GM21528 (cell line): Measurements from ENCODE around the gene SLC39A1.

ENCODE experiments used
- ATAC-seq: cut with Tn5 transposase; IDR thresholded peaks from one replicate; pipeline ENCODE4 v1.9.1; 2021; ENCODE audit warnings: mild to moderate bottlenecking, moderate library complexity; ENCODE audit not compliant: unreplicated experiment, low FRiP score

SLC39A1 gene

DNA sequence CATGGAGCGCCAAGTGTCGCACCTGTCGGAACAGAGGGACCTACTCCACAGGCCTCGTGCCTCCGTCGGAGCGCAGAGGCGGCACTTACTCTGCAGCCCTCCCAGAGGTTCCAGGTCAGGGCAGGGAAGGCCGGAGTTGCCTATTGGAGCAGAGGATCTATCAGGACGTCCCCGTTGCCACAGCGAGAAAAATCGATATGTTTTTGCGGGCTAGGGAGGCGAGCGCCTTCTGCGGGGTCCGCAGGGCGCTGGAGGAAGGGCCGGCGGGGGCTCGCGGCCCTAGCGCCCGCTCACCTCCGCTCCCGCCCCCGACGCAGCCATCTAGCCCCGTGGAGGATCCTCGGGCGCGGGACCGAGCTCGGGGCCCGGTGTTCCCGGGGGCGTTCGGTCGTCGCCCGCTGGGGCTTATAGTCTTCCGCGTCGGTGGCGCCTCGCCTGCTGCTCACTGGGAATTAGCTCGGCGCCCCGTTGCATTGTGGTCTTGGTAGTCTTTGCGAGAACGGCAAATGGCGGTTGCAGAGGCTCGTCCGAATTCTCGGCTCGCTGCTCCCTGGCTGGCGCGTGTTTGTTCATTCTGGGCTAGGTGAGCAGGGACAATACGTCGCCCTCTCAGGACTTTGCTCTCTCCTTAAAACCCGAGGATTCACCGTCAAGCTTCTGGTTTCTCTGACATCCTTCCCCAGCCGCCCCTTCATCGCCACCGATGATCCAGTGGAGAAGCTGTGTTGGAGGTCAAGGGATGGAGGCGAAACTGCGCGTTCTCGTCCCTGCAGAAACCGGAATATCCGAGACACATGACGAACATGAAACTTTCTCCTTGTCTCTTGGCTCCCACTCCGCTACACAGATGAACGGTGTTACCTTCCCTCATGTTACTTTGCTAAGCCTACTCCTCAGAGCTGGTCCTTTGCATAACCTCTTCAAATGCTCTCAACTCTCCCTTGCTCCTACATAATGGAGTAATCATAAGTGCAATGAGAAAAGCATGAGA lies 14.2 kb upstream of the SLC39A1 start, which contains the start of gene JTB:
Gene JTB, minus strand, starts transcription at position 425 of the 991 bp plus-strand sequence. Its CDS starts 422 bp downstream, at position 3.
- ATAC-seq: peak; percentile 60

DNA sequence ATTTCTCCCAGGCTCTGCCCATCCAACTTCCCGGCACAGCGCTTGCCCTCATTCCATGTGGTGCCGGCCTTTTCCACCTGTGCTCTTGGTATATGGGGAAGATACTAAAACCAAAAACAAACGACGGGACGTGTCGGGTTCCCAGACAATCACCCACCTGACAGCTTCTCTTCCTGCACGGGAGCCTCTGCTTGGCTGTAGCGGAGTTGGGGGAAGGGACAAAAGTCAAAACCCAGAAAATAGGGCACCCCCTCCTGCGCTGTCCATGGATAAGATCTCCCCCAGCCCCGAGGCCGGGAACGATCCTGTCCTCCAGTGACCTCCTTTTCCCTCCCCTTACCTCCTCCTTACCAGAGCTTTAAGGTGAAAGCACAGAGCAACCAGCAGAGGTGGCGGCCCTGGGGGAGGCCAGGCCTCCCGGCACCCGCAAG lies 13.5 kb upstream of the SLC39A1 start:
- no peak for ATAC-seq

DNA sequence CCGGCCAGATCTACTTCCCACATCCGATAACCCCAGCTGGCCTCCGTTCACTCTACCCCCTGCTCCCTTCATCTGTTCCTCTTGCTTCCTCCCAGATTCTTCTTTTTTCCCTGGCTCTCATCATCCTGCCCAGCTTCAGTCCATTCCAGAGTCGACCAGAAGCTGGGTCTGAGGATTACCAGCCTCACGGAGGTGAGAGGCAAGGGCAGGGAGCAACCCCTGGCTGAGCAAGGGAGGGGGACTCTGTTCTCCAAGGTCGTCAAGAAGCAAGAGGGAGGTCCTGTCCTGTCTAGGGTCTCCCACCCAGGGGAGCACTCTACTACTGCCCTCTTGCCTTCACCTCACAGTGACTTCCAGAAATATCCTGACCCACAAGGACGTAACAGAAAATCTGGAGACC lies 10.2 kb upstream of the SLC39A1 start:
- no peak for ATAC-seq

DNA sequence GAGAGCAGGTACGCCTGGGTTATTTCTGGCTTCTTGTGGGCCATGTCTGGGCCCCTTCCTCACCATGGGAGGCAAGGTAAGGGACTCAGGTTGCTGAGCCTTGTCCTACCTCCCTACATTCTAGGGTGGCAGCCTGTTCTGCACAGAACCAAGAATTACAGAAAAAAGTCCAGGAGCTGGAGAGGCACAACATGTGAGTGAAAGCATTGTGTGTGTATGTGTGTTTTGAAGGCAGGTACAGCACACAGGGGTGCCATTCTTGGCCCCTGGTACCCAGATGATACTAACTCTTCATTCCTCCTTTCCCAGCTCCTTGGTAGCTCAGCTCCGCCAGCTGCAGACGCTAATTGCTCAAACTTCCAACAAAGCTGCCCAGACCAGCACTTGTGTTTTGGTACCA lies 9.7 kb upstream of the SLC39A1 start:
- ATAC-seq: no peak

DNA sequence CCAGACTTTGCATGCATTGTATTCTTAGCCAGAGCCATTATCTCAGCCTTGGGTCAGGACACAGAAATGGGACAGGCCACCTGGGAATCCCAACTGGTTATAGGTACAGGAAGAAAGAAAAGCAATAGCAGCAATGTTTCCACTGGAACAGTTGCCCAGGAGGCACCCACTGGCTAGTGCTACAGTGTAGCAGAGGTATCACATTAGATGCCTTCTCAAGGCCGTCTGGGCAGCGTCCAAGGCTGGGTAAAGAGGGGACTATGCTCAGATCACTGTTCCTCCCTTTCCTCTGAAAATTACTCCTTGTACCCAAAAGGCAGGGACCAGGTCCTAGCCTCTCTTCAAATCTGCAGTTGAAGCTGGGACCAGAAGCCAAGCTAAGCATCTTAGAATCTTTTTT lies 7.0 kb upstream of the SLC39A1 start:
- no peak for ATAC-seq

DNA sequence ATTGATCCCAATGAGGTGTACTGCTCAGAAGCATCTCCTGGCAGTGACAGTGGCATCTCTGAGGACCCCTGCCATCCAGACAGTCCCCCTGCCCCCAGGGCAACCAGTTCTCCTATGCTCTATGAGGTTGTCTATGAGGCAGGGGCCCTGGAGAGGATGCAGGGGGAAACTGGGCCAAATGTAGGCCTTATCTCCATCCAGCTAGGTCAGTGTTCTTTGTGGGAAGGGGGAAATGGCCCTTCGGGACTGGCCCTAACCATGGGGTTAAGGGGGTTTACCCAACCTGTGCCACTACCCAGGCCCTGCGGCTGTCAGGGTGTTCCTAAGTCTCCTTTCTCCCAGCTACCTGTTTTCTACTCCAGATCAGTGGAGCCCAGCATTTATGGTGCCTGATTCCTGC lies 5.6 kb upstream of the SLC39A1 start:
- no peak for ATAC-seq

DNA sequence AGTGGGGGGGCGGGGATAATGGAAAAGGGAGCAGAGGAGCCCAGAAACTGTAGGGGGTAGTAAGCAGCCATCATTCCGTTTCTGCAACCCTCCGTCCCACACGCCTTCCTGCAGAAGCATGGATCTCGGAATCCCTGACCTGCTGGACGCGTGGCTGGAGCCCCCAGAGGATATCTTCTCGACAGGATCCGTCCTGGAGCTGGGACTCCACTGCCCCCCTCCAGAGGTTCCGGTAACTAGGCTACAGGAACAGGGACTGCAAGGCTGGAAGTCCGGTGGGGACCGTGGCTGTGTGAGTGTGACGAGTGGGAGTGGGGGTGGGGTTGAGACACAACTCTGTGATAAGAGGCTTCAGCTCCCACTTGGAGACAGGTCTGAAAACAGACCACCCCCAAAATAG lies 5.1 kb upstream of the SLC39A1 start:
- no peak for ATAC-seq

DNA sequence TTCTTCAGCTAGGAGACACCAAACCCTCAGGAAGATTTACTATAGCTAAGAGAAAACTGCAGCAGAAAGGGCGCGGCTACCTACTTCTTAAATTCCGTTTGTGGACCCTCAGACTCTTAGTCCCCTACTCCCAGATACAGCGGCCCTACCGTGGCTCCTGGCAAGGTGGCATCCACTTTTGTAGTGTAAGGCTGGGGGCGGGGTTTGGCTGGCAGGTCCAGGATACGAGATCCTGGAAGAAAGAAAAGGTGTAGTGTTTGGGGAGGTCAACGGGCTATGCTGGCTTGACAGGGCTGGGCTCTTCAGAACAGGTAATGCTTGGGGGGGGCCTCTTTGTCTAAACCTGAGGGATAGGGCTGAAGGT lies 4.6 kb upstream of the SLC39A1 start:
- ATAC-seq: no peak

DNA sequence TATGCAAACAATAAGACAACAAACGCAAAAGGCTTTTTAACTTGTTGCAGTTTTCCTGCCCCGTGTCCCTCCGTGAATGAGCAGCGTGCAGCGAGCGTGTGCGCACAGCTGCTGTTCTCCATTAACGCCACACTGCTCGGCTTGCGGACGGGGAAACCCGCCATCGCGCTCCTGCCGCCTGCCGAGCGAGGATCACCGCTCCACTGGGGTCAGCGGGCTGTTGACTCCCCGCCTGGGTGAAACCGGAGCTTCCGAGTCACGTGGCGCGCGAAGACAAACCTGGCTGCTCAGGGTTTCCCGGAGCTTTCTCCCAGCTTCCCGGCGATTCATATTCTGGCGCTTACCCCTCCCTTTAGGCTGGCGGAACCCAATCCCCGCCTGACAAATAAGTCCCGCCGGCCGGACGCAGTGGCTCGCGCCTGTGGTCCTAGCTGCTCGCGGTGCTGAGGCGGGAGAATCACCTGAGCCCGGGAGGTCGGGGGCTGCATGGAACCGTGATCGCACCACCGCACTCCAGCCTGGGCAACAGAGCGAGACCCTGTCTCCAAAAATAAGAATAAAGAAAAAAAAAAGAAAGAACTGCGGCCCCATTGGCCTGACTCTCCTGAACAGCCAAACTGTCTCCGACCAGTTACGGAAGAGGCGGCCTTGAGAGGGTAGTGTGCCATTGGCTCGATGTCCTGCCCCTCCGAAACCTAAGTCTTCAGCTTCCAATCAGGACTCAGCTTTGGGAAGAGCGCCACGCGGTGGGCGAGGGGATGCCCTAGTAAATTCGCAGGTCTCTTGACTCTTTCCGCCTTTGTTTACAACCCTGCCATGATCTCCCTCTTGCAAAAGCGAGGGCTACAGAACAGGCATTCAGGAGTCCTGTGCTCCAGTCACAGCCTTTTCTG lies 4.0 kb upstream of the SLC39A1 start, which contains the start of gene CREB3L4:
Gene CREB3L4, plus strand, starts transcription at position 796 of the 893 bp plus-strand sequence. CDS start 624 bp downstream, outside the sequence.
- ATAC-seq: peak; percentile 64

DNA sequence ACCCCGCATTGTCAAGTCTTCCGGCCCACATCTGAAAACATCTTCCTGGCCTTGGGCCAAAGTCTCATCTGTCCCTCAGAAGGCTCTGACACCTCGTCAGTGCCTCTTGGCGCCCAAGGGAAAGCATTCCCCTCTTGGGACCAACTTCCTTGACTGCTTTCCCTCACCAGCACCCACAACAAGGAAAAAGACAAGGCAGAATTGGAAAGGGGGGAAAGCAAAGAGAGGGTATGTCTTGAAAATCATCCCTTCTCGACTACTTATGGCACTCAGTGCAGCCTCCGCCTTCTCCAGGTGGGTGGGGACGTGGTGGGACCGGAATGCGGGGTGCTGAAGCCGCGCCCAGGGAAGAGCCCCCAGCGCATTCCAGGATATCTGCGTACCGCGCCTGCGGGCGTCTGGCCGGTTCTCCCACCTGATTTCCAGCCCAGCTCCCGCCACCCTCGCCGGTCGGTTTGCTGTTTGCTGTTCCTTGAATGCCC lies 554 bp upstream of the SLC39A1 start:
- ATAC-seq: no peak

DNA sequence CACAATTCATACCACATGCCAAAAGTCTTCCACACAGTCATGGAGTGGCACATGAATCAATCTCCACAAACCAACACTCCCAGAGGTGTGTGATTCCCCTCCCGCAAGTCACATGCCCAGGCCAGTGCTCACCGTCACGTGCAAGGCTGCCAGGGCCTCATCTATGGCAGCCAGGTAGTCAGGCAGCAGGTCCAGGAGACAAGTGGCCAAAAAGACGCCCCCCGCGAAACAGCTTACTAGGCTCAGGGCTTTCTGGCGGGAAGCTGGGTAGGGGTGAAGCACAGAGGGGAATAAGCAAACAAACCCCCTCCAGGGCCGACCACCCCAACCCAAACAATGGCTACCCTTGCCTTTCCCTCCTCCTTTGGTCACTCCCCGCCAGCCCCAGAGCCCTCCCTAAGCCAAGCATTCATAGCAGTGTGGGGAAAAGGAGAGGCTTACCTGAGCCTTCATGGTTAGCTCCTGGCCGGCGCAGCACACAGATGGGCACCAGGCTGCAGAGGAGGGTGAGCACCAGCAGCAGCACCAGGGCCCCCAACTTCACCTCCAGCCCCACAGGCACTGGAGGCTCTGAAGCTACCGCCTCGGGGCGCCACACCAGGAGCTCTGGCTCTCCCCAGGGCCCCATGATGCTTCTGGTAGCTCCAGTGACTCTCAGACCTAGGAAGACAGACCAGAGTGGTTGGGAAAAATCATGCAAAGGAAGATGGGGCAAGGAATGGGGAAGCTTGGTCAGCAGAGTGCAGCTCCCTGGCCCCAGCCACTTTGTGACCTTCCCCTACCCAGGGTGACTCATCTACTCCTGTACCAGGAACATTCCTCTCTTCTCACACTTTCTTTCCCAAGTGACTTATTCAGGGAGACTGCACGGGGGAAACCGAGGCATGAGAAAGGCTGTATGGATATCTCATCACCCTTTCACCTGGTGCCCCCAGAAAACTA lies 978 bp downstream of the SLC39A1 start:
- ATAC-seq: no peak

DNA sequence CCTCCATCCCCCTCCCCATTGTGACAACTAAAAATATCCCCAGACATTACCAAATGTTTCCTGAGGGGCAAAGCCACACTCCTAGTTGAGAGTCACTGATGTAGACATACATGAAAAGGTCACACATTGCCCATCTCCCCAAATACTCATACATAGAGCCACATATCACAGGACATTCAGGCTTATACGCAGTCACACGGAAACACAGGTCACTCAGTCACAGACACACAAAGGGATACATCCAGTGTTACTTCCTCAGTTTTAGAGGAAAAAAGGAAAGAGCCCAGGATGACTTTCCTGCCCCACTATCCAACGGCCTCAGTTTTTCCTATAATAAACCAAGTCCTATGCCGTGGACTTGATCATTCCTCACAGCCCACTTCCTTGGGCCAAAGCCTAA lies 1.9 kb downstream of the SLC39A1 start:
- no peak for ATAC-seq

DNA sequence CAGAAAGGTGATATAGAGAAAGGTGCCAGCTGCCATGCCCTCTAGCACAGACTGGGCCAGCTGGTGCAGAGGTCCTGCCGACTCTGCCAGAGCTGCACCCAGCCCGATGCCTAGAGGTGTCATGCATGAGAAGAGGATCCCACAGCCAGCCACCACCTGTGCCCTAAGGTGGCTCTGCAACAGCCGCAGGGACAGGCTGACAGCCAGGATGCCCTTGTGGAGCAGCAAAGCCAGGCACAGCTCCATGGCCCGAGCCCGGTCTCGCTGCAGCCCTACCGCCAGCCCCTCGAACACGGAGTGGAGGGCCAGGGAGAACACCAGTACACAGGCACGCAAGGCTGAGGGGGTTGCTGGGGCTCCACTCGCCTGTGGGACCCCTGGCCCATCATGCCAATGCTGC lies 3.1 kb downstream of the SLC39A1 start:
- ATAC-seq: no peak

DNA sequence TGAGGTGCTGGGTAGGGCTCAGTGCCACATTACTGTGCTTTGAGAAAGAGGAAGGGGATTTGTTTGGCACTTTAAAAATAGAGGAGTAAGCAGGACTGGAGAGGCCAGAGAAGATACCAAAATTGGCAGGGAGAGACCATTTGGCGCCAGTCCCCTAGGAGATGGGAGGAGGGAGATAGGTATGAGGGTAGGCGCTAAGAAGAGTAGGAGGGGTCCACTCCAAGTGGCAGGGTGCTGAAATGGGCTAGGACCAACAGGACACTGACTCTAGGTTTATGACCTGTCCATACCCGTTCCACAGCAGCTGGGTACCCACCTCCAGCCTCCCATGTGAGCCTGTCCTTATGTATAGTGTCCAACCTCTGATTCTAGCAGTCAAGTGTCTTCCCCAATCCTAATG lies 3.9 kb downstream of the SLC39A1 start:
- no peak for ATAC-seq

DNA sequence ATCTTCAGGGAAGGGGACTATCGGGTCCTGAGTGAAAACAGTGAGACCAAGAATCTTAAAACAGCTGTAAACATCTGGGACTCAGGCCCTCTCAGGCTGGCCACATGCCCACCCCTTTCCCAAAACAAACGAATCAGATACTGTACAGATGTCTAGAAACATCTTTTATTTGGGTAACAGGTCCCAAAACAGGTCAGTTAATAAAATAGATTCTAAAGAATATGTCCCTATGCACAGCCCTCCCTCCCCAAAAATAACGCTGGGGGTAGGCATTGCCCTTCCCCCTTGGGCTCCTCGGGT lies 4.4 kb downstream of the SLC39A1 start:
- ATAC-seq: no peak

DNA sequence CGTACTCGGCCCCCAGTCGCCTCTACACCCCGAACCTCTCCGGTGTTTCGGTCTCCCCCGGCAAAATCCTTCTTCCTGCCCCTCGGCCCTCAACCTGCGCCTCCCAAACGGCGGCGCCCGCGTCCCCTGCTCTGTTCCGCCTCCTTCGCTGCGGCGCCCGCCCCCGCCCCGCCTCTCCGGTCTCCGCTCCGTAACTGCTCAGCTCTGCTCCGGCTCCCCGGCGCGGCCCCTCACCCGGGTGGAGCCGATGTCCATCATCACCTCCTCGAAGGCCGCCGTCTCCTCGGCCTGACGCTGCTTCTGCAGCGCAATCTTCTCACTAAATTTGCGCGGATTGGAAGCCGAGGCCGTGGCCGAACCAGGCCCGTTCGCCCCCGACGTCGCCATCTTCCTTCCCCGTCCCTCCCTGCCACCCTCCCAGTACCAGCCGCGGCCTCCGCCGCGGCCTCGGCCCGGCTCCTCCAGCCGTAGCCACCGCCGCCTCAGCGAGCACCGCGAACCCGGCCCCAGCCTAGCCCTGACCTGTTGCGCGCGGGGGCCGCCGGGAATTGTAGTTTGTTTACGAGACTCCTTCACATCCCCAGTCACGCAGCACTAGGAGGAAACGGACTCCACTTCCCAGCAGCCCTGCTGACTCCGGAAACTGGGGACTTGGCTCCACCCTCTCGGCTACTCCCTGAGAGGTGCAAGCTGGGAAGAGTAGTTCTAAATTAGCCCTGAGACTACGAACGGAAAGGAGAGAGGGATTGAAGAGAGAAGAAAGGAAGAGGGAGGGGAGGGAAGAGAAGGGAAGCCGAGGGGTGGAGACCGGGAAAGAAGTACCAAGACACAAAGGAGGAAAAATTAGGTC lies 5.0 kb downstream of the SLC39A1 start, which contains the start of gene CRTC2:
Gene CRTC2, minus strand, starts transcription at position 502 of the 850 bp plus-strand sequence. Its CDS starts 115 bp downstream, at position 387.
- ATAC-seq: peak; percentile 71

DNA sequence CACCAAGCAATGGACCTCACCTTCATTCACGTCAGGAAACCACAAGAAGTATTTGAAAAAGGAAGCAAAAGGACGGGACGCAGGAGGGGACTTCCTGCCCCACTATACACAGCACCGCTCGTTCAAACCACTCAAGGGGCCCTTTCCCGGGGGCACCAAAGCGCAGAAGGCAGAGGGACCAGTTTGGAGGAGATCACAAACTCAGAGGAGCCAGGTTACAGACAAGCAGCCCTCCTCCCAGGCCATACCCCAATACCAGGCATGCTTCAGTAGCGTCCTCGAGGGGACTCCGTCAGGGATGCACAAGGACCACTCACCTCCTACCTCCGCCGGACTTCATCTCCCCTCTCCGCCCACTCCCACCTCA lies 5.6 kb downstream of the SLC39A1 start:
- peak; percentile 15 for ATAC-seq

DNA sequence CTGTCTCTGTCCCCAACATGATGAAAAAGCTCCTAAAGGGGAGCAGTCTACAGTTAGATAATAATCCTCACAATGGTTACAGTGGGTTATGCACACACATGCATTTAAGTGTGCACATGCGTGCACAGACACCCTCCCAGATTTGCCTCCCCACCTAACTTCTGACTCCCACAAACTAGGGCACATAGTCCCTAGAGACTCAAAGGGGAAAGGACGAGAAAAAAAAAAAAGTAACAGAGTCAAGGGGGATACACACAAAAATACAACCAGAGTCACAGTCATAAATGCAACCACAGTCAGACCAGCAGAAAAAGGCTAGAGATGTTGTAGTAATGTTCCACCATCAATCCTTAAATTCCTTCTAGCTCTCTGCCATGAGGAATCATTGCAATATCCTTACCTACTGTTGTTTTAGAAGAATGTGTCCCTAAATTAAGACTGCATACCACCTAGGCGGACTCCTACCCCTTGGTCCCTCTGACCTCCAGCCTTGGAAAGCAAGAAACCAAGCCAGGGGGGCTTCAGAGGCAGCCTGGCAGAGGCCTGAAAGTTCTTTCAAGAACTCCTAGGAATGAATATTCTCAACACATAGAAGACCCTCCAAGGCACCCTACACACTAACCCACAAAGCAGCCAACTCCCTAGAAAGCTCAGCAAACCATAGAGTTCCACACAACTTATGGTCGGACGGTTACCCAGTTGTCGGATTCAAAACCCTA lies 6.2 kb downstream of the SLC39A1 start:
- ATAC-seq: no peak
